ENCODE measurements around the gene SDF2L1.
"Not testable (repeated sequence)": the region's sequence is repeated elsewhere in the genome, so short reads cannot be mapped to it uniquely, and the experiment has no call there.

The SDF2L1 gene

GRCh38 chr22:21673534-21674321, 31.6 kb downstream of the SDF2L1 start:
- no peak for DNase-seq (ENCODE audit: low spot score)
- in situ Hi-C loops (cut with MboI; ENCODE audit: low sequenced_read_pairs, unreplicated experiment), result no loop called here
- TF ChIP-seq CTCF (IDR thresholded peaks at IDR 0.05; ENCODE audit: borderline replicate concordance, control extremely low read depth, extremely low read depth, insufficient read depth, missing control alignments), result no peak

GRCh38 chr22:21674638-21675245, 32.6 kb downstream of the SDF2L1 start:
- no peak for TF ChIP-seq CTCF (IDR thresholded peaks at IDR 0.05; ENCODE audit: borderline replicate concordance, control extremely low read depth, extremely low read depth, insufficient read depth, missing control alignments)
- DNase-seq (ENCODE audit: low spot score), result no peak
- in situ Hi-C loops (cut with MboI; ENCODE audit: low sequenced_read_pairs, unreplicated experiment), result no loop called here

- no peak for TF ChIP-seq CTCF (IDR thresholded peaks at IDR 0.05; ENCODE audit: borderline replicate concordance, control extremely low read depth, extremely low read depth, insufficient read depth, missing control alignments)
- in situ Hi-C loops (cut with MboI; ENCODE audit: low sequenced_read_pairs, unreplicated experiment), result no loop called here
- DNase-seq (ENCODE audit: low spot score), result no peak
These were observed 35.7 kb downstream of the SDF2L1 start for GRCh38 chr22:21677606-21678443.

GRCh38 chr22:21678842-21679241, 36.7 kb downstream of the SDF2L1 start:
- DNase-seq (ENCODE audit: low spot score); in situ Hi-C loops (cut with MboI; ENCODE audit: low sequenced_read_pairs, unreplicated experiment): not testable (repeated sequence)

GRCh38 chr22:21679383-21679782, 37.3 kb downstream of the SDF2L1 start:
- in situ Hi-C loops (cut with MboI; ENCODE audit: low sequenced_read_pairs, unreplicated experiment), result no loop called here
- TF ChIP-seq CTCF (IDR thresholded peaks at IDR 0.05; ENCODE audit: borderline replicate concordance, control extremely low read depth, extremely low read depth, insufficient read depth, missing control alignments), result no peak
- no peak for DNase-seq (ENCODE audit: low spot score)

GRCh38 chr22:21680830-21681565, 38.9 kb downstream of the SDF2L1 start:
- TF ChIP-seq CTCF (IDR thresholded peaks at IDR 0.05; ENCODE audit: borderline replicate concordance, control extremely low read depth, extremely low read depth, insufficient read depth, missing control alignments), result no peak
- no peak for DNase-seq (ENCODE audit: low spot score)
- in situ Hi-C loops (cut with MboI; ENCODE audit: low sequenced_read_pairs, unreplicated experiment), result no loop called here
